GM10266 (cell line): Measurements from ENCODE around the gene TMEM87B.

Experiments used
- DNase-seq: peaks from one replicate; pipeline ENCODE4 v3.0.0; 2012; ENCODE audit errors: extremely low spot score
- TF ChIP-seq, protein P1 (sequence below): IDR thresholded peaks from 2 replicates; pipeline ENCODE4 v1.5.1; 2012; ENCODE audit warnings: mild to moderate bottlenecking, low read depth; ENCODE audit not compliant: control insufficient read depth, insufficient read depth; ENCODE audit errors: missing control alignments

The TMEM87B gene

GRCh38 chr2:112163541-112163981 is 108.5 kb downstream of the TMEM87B start:
- TF ChIP-seq, protein P1, sequence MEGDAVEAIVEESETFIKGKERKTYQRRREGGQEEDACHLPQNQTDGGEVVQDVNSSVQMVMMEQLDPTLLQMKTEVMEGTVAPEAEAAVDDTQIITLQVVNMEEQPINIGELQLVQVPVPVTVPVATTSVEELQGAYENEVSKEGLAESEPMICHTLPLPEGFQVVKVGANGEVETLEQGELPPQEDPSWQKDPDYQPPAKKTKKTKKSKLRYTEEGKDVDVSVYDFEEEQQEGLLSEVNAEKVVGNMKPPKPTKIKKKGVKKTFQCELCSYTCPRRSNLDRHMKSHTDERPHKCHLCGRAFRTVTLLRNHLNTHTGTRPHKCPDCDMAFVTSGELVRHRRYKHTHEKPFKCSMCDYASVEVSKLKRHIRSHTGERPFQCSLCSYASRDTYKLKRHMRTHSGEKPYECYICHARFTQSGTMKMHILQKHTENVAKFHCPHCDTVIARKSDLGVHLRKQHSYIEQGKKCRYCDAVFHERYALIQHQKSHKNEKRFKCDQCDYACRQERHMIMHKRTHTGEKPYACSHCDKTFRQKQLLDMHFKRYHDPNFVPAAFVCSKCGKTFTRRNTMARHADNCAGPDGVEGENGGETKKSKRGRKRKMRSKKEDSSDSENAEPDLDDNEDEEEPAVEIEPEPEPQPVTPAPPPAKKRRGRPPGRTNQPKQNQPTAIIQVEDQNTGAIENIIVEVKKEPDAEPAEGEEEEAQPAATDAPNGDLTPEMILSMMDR, result no peak
- DNase-seq, result no peak

GRCh38 chr2:112164876-112165275 is 109.8 kb downstream of the TMEM87B start:
- no peak for DNase-seq
- TF ChIP-seq, protein P1, result no peak

GRCh38 chr2:112165296-112165695 is 110.2 kb downstream of the TMEM87B start:
- TF ChIP-seq, protein P1, result no peak
- no peak for DNase-seq

DNA sequence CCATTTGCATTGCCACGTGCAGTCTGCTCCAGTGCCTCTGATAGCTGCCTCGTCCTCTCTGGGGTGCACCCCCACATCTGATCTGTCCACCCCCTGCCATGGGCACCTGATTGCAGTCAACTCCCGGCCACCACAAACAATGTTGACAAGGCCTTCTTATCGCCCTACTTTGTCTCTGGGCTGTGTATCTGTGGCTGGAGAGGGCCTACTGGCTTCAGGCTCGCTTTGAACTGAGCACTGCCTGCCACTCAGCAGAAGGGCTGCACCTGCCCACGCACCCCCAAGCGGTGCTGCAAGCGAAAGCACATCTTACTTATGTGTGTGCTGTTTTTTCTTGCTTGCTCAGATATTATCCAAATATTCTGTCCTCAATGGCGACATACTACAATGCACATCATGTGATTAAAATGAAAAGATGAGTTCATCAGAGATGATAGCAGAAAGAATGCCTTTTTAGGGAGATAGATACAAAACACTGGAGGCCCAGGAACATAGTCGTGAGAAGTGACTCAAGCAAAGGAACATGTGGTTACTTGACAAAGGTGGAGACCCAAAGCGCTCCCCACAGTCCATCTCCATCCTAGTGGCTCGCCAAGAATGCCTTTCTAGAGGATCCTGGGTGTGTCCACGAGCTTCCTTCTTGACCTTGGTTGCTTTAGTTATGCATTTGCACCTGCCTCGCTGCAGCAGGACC is 111.9 kb downstream of the TMEM87B start:
- TF ChIP-seq, protein P1, result no peak
- no peak for DNase-seq

GRCh38 chr2:112168422-112169124 is 113.5 kb downstream of the TMEM87B start:
- TF ChIP-seq, protein P1, result no peak
- DNase-seq, result no peak
